ENCODE measurements around the gene OXGR1. TPM values are rescaled to one million over a fixed set of nuclear protein-coding genes. Genes with fewer than 3 reads are reported as not detected.

OXGR1 gene
- total RNA-seq, 1 experiment from 2014 or later, result not detected

DNA sequence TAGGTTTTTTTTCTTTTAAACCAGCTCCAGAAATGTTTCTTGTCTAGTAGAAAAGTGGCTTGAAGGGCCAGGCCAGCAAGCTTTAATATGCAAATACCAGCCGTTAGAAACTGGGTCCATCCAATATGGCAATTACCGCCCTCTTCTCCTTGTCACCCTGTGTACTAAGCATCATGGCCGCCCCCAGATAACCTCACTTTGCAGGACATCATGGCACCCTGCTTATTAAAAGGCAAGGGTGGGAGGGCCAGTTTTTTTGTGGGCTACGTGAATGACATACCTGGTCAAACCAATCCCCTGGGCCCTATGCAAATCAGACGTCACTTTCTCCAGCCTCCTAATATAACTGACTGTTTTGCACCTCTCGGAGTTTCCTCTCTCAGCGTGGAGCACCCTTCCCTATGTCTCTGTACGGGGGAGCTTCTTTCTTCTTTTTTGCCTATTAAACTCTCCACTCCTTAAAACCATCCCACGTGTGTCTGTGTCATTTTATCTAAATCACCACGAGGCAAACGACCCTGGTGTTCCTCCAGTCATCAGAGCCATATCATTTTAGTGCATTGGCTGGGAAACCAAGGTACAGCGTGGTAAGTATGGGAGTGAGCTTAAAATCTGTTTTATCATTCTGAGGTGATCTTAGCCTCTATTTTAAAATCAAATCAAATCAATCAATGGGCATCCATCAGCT lies 27.7 kb downstream of the OXGR1 start:
- Mint-ChIP-seq H3K27ac (no peak overlapping the region), H3K4me1 (peaks cover 3 to 5% of the 10 kb centered on the region in 2 experiments), H3K36me3 (ENCODE audit: insufficient read depth in 1 of 3, low read depth in 3 of 3) (peaks cover 23 to 34% (median 23%) of the 10 kb centered on the region in 3 experiments), H3K27me3 (ENCODE audit: low read depth) (peaks cover 1% of the 10 kb centered on the region; the same call in 1 of the 2 replicates), H3K9me3 (peaks cover 34 to 45% of the 10 kb centered on the region in 2 experiments), H3K4me3 (no peak overlapping the region)
- no CpG with 5 or more reads among the region's 12 CpGs for WGBS (ENCODE audit: extremely low coverage, insufficient read length, low lambda C conversion rate)
- Histone ChIP-seq H3K14ac (ENCODE audit: insufficient read depth, low read length) (no peak overlapping the region), H2AK5ac (ENCODE audit: insufficient read length, low read length) (no peak overlapping the region), H2BK15ac (ENCODE audit: low read depth, low read length) (no peak overlapping the region), H3K27me3 (ENCODE audit: insufficient read depth, low read length) (no peaks in the 10 kb centered on the region), H2AFZ (ENCODE audit: low read length) (no peak overlapping the region), H3K9ac (ENCODE audit: extremely low read depth, insufficient read length, low read length) (no peak overlapping the region), H3K79me2 (ENCODE audit: insufficient read depth, low read length) (no peaks in the 10 kb centered on the region), H4K91ac (ENCODE audit: insufficient read length, low read depth, low read length) (no peak overlapping the region), H2BK120ac (ENCODE audit: low read depth, low read length, poor library complexity, severe bottlenecking) (no peak overlapping the region), H3K23ac (ENCODE audit: insufficient read length, low read depth, low read length) (no peak overlapping the region), H2BK20ac (ENCODE audit: low read depth, low read length, poor library complexity, severe bottlenecking) (no peak overlapping the region), H4K8ac (replicated peaks; ENCODE audit: insufficient read length, low read depth, low read length) (no peak overlapping the region), H3K79me1 (ENCODE audit: insufficient read depth, low read depth, low read length, poor library complexity, severe bottlenecking) (no peaks in the 10 kb centered on the region), H2BK5ac (ENCODE audit: insufficient read length, low read length) (no peak overlapping the region), H3K27ac (ENCODE audit: insufficient read length, low read depth, low read length) (no peak overlapping the region), H3K23me2 (ENCODE audit: insufficient read length, low read depth, low read length, poor library complexity, severe bottlenecking) (no peaks in the 10 kb centered on the region), H3K9me3 (ENCODE audit: control insufficient read depth, low read depth, low read length) (peaks cover 26% of the 10 kb centered on the region), H3T11ph (ENCODE audit: low read length) (no peak overlapping the region), H3K18ac (ENCODE audit: insufficient read length, low read depth, low read length) (no peak overlapping the region), H3K4me2 (ENCODE audit: insufficient read depth, insufficient read length, low read length) (no peak overlapping the region), H3K4me1 (ENCODE audit: insufficient read depth, low read length) (no peaks in the 10 kb centered on the region), H3K4ac (ENCODE audit: low read depth, low read length) (no peak overlapping the region), H4K5ac (ENCODE audit: insufficient read length, low read depth, low read length) (no peak overlapping the region), H2BK12ac (ENCODE audit: insufficient read length, low read depth, low read length) (no peak overlapping the region), H3K56ac (ENCODE audit: insufficient read length, low read depth, low read length) (no peak overlapping the region), H4K20me1 (ENCODE audit: control insufficient read depth, insufficient read depth, insufficient read length) (no peaks in the 10 kb centered on the region)
- TF ChIP-seq, protein P1, sequence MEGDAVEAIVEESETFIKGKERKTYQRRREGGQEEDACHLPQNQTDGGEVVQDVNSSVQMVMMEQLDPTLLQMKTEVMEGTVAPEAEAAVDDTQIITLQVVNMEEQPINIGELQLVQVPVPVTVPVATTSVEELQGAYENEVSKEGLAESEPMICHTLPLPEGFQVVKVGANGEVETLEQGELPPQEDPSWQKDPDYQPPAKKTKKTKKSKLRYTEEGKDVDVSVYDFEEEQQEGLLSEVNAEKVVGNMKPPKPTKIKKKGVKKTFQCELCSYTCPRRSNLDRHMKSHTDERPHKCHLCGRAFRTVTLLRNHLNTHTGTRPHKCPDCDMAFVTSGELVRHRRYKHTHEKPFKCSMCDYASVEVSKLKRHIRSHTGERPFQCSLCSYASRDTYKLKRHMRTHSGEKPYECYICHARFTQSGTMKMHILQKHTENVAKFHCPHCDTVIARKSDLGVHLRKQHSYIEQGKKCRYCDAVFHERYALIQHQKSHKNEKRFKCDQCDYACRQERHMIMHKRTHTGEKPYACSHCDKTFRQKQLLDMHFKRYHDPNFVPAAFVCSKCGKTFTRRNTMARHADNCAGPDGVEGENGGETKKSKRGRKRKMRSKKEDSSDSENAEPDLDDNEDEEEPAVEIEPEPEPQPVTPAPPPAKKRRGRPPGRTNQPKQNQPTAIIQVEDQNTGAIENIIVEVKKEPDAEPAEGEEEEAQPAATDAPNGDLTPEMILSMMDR (conservative IDR thresholded peaks at IDR 0.05), result no peak
- DNase-seq, result no peak

Data from H9 (cell line).